ENCODE results near the gene AKNA. TPM values are rescaled to one million over a fixed set of nuclear protein-coding genes. Genes with fewer than 3 reads are reported as not detected.

AKNA gene
- total RNA-seq, 1 donor from 2014 or later: 16.0 TPM

DNA sequence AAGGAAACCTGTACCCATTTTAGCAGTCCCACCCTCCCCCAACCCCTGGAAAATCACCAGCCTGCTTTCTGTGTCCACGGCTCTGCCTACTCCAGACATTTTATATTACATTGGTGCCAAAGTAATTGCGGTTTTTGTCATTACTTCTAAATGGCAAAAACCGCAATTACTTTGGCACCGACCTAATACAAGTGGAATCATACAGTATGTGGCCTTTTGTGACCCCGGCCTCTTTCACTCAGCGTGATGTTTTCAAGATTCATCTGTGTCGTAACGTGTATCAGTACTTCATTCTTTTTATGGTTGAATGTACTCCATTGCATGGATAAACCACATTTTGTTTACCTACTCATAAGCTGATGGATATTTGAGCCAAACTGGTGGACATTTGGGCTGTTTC is 74.6 kb downstream of the AKNA start:
- Histone ChIP-seq H3K4me3 (ENCODE audit: insufficient read depth, low read depth, low read length) (no peak overlapping the region), H3K27ac (ENCODE audit: low read depth, low read length) (no peak overlapping the region), H4K20me1 (ENCODE audit: insufficient read depth, low read length) (no peaks in the 10 kb centered on the region), H3K9me3 (ENCODE audit: insufficient read depth, low read depth, low read length) (no peaks in the 10 kb centered on the region), H3K27me3 (ENCODE audit: insufficient read depth, low read length) (no peaks in the 10 kb centered on the region), H3K36me3 (ENCODE audit: insufficient read depth, low read length) (no peaks in the 10 kb centered on the region), H2AFZ (ENCODE audit: low read depth, low read length) (no peak overlapping the region), H3K79me2 (ENCODE audit: insufficient read depth, low read length) (no peaks in the 10 kb centered on the region), H3K4me1 (ENCODE audit: insufficient read depth, low read length) (peaks cover 3% of the 10 kb centered on the region), H3K9ac (ENCODE audit: low read length) (no peak overlapping the region), H3K4me2 (ENCODE audit: low read length) (no peak overlapping the region)
- H3K4me1 Mint-ChIP-seq (ENCODE audit: low read depth, unreplicated experiment): peaks cover 4% of the 10 kb centered on the region
- DNase-seq (ENCODE audit: low read depth) (no peak), FAIRE-seq (no peak)
- no peak overlapping the region for H3K27ac Mint-ChIP-seq (ENCODE audit: unreplicated experiment)
- no peak for TF ChIP-seq EZH2 (IDR thresholded peaks at IDR 0.05; ENCODE audit: insufficient read depth, low read length)
- TF ChIP-seq, protein P1, sequence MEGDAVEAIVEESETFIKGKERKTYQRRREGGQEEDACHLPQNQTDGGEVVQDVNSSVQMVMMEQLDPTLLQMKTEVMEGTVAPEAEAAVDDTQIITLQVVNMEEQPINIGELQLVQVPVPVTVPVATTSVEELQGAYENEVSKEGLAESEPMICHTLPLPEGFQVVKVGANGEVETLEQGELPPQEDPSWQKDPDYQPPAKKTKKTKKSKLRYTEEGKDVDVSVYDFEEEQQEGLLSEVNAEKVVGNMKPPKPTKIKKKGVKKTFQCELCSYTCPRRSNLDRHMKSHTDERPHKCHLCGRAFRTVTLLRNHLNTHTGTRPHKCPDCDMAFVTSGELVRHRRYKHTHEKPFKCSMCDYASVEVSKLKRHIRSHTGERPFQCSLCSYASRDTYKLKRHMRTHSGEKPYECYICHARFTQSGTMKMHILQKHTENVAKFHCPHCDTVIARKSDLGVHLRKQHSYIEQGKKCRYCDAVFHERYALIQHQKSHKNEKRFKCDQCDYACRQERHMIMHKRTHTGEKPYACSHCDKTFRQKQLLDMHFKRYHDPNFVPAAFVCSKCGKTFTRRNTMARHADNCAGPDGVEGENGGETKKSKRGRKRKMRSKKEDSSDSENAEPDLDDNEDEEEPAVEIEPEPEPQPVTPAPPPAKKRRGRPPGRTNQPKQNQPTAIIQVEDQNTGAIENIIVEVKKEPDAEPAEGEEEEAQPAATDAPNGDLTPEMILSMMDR (IDR thresholded peaks at IDR 0.05; ENCODE audit: insufficient read depth, low read depth, low read length): no peak
- H3K4me3 Mint-ChIP-seq (ENCODE audit: unreplicated experiment): no peak overlapping the region
- no peaks in the 10 kb centered on the region for H3K27me3 Mint-ChIP-seq (ENCODE audit: low read depth, unreplicated experiment)
- peaks cover 16% of the 10 kb centered on the region for H3K36me3 Mint-ChIP-seq (ENCODE audit: low read depth, unreplicated experiment)
- peaks cover 5% of the 10 kb centered on the region for H3K9me3 Mint-ChIP-seq (ENCODE audit: unreplicated experiment)

DNA sequence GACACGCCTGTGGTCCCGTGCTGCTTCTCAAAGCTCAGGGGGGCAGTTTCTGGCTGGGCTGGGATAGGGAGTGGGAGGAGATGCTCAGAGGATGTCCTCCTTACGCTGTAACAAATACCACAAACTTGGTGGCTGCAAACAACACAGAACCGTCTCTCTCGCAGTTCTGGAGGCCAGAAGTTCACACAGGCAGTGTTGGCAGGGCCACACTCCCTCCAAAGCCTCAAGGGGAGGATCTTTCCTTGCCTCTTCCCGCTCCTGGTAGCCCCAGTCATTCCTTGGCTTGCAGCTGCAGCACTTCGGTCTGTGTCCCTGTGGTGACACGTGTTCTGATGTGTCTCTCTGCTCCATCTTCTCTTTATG is 75.3 kb downstream of the AKNA start:
- H3K27ac Mint-ChIP-seq (ENCODE audit: unreplicated experiment): no peak overlapping the region
- peaks cover 5% of the 10 kb centered on the region for H3K9me3 Mint-ChIP-seq (ENCODE audit: unreplicated experiment)
- DNase-seq (ENCODE audit: low read depth) (no peak), FAIRE-seq (no peak)
- H2AFZ ChIP-seq (ENCODE audit: low read depth, low read length): no peak overlapping the region
- H3K9me3 ChIP-seq (ENCODE audit: insufficient read depth, low read depth, low read length): no peaks in the 10 kb centered on the region
- no peak overlapping the region for H3K4me2 ChIP-seq (ENCODE audit: low read length)
- H3K4me1 Mint-ChIP-seq (ENCODE audit: low read depth, unreplicated experiment): no peaks in the 10 kb centered on the region
- TF ChIP-seq, protein P1 (IDR thresholded peaks at IDR 0.05; ENCODE audit: insufficient read depth, low read depth, low read length): no peak
- TF ChIP-seq EZH2 (IDR thresholded peaks at IDR 0.05; ENCODE audit: insufficient read depth, low read length): no peak
- peaks cover 19% of the 10 kb centered on the region for H3K36me3 Mint-ChIP-seq (ENCODE audit: low read depth, unreplicated experiment)
- peaks cover 2% of the 10 kb centered on the region for H3K27me3 Mint-ChIP-seq (ENCODE audit: low read depth, unreplicated experiment)
- H3K9ac ChIP-seq (ENCODE audit: low read length): no peak overlapping the region
- H3K27ac ChIP-seq (ENCODE audit: low read depth, low read length): no peak overlapping the region
- no peak overlapping the region for H3K4me3 Mint-ChIP-seq (ENCODE audit: unreplicated experiment)
- no peaks in the 10 kb centered on the region for H3K27me3 ChIP-seq (ENCODE audit: insufficient read depth, low read length)
- no peaks in the 10 kb centered on the region for H3K79me2 ChIP-seq (ENCODE audit: insufficient read depth, low read length)
- peaks cover 3% of the 10 kb centered on the region for H3K4me1 ChIP-seq (ENCODE audit: insufficient read depth, low read length)
- no peak overlapping the region for H3K4me3 ChIP-seq (ENCODE audit: insufficient read depth, low read depth, low read length)
- no peaks in the 10 kb centered on the region for H4K20me1 ChIP-seq (ENCODE audit: insufficient read depth, low read length)
- H3K36me3 ChIP-seq (ENCODE audit: insufficient read depth, low read length): no peaks in the 10 kb centered on the region

DNA sequence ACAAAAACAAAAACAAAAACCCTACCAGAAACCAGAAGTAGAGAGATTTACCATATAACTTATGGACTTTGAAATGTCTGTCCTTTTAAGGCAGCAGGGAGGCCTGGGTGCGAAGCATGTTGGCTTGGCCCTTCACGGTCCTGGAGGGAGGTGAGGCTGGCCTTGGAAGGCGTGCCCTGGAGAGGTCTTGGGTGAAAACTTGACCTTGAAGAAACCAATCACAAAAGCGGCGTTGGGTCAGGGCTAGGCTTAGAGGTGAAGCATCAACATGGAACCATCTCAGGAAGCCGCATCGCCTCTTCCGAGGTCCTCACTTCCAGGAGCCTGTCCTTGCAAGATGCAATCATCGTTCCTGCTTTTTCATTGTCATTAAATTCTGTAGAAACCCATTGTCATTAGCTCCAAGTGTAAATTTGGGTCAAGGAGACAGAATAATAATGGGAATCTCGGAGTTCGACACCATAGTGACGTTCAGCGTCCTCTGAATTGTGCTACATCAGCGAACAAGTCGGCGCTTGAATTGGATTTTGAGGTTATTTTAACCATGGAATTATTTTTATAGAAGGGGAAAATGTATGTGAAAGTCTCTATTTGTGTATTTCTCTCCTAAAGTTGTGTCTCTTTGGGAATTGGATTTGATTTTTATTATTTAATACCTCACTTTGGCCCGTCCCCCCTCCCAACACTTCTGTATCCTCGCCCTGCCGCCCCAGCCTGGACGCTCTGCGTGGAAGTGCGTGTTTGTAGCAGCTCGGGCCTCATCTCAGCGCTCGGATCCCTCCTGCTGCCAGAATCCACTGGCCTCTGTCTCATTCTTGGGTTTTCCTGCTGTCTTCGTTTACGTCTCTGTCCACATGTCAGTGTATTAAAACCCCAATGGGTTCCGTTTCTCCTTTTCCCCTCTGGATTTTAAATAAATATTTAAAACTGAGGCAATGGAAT is 75.9 kb downstream of the AKNA start:
- FAIRE-seq: no peak
- no peak for DNase-seq (ENCODE audit: low read depth)

More for the DNA sequence above, 75.9 kb downstream of the AKNA start:
- no peak for TF ChIP-seq EZH2 (IDR thresholded peaks at IDR 0.05; ENCODE audit: insufficient read depth, low read length)
- TF ChIP-seq, protein P1 (IDR thresholded peaks at IDR 0.05; ENCODE audit: insufficient read depth, low read depth, low read length): no peak
- Histone ChIP-seq H4K20me1 (ENCODE audit: insufficient read depth, low read length) (no peaks in the 10 kb centered on the region), H3K9me3 (ENCODE audit: insufficient read depth, low read depth, low read length) (no peaks in the 10 kb centered on the region), H3K4me1 (ENCODE audit: insufficient read depth, low read length) (peaks cover 2% of the 10 kb centered on the region), H3K9ac (ENCODE audit: low read length) (no peak overlapping the region), H3K27ac (ENCODE audit: low read depth, low read length) (no peak overlapping the region), H3K4me3 (ENCODE audit: insufficient read depth, low read depth, low read length) (no peak overlapping the region), H3K79me2 (ENCODE audit: insufficient read depth, low read length) (no peaks in the 10 kb centered on the region), H3K27me3 (ENCODE audit: insufficient read depth, low read length) (no peaks in the 10 kb centered on the region), H2AFZ (ENCODE audit: low read depth, low read length) (no peak overlapping the region), H3K4me2 (ENCODE audit: low read length) (no peak overlapping the region), H3K36me3 (ENCODE audit: insufficient read depth, low read length) (no peaks in the 10 kb centered on the region)
- H3K27ac Mint-ChIP-seq (ENCODE audit: unreplicated experiment): no peak overlapping the region
- peaks cover 2% of the 10 kb centered on the region for H3K27me3 Mint-ChIP-seq (ENCODE audit: low read depth, unreplicated experiment)
- peaks cover 5% of the 10 kb centered on the region for H3K9me3 Mint-ChIP-seq (ENCODE audit: unreplicated experiment)
- H3K4me3 Mint-ChIP-seq (ENCODE audit: unreplicated experiment): no peak overlapping the region
- H3K4me1 Mint-ChIP-seq (ENCODE audit: low read depth, unreplicated experiment): no peaks in the 10 kb centered on the region
- H3K36me3 Mint-ChIP-seq (ENCODE audit: low read depth, unreplicated experiment): peaks cover 21% of the 10 kb centered on the region
